Progenitor cell of endocrine pancreas (in vitro differentiated cells): Measurements from ENCODE around the gene MAPK14. TPM values are rescaled to one million over a fixed set of nuclear protein-coding genes. Genes with fewer than 3 reads are reported as not detected.

Experiments
- DNase-seq: peaks from one replicate; pipeline ENCODE4 v3.0.0; 2021; ENCODE audit warnings: low spot score; ENCODE audit not compliant: unreplicated experiment
- H3K27ac Mint-ChIP-seq: 2 replicates; pipeline ENCODE4 v1.8.0; 2021; ENCODE audit warnings: mild to moderate bottlenecking, moderate library complexity, mixed read lengths
- H3K27me3 Mint-ChIP-seq: 2 replicates; pipeline ENCODE4 v1.8.0; 2021; ENCODE audit warnings: mixed read lengths
- H3K36me3 Mint-ChIP-seq: 2 replicates; pipeline ENCODE4 v1.8.0; 2022; ENCODE audit warnings: mixed read lengths; ENCODE audit not compliant: insufficient read depth
- H3K4me1 Mint-ChIP-seq: 2 replicates; pipeline ENCODE4 v1.8.0; 2021; ENCODE audit warnings: low read depth, mixed read lengths
- H3K4me3 Mint-ChIP-seq: 2 replicates; pipeline ENCODE4 v1.8.0; 2021; ENCODE audit warnings: low read depth, mild to moderate bottlenecking, moderate library complexity, mixed read lengths
- H3K9me3 Mint-ChIP-seq: 2 replicates; pipeline ENCODE4 v1.8.0; 2021; ENCODE audit warnings: low read depth, mixed read lengths
- CTCF ChIP-seq: fragments of 200-600 bp; sonication (generic); IDR thresholded peaks from one replicate; pipeline ENCODE4 v1.5.0; 2021; ENCODE audit warnings: antibody characterized with exemption, mild to moderate bottlenecking; ENCODE audit not compliant: unreplicated experiment
- total RNA-seq: library from RNA; stranded (reverse); gene quantifications from 2 replicates; pipeline ENCODE4 v1.2.1, GENCODE V29; 2021

Gene MAPK14
- total RNA-seq, 1 donor from 2014 or later: 43.7 TPM

- Mint-ChIP-seq H3K4me1 (peaks cover 23% of the 10 kb centered on the region), H3K9me3 (no peaks in the 10 kb centered on the region), H3K4me3 (peak within 1 kb of the TSS; percentile 48), H3K36me3 (no peaks in the 10 kb centered on the region), H3K27me3 (peaks cover 17% of the 10 kb centered on the region), H3K27ac (no peak within 1 kb of the TSS)
- TF ChIP-seq CTCF: no peak
- DNase-seq: peak; percentile 10
These were observed 3.4 kb upstream of the MAPK14 start, which contains the start of gene SLC26A8 for GRCh38 chr6:36023996-36024795. TSS of gene SLC26A8 (minus strand) at chr6:36024641. CDS start at chr6:36019707, 4,934 bp downstream.

GRCh38 chr6:36025260-36025931, 2.2 kb upstream of the MAPK14 start:
- no peak for TF ChIP-seq CTCF
- no peaks in the 10 kb centered on the region for H3K36me3 Mint-ChIP-seq
- peaks cover 17% of the 10 kb centered on the region for H3K27me3 Mint-ChIP-seq
- peaks cover 30% of the 10 kb centered on the region for H3K4me1 Mint-ChIP-seq
- no peak for DNase-seq
- H3K27ac Mint-ChIP-seq: no peak overlapping the region
- H3K4me3 Mint-ChIP-seq: no peak overlapping the region
- H3K9me3 Mint-ChIP-seq: no peaks in the 10 kb centered on the region

GRCh38 chr6:36025932-36026327, 1.7 kb upstream of the MAPK14 start:
- H3K4me3 Mint-ChIP-seq: no peak overlapping the region
- peaks cover 17% of the 10 kb centered on the region for H3K27me3 Mint-ChIP-seq
- peaks cover 1% of the 10 kb centered on the region for H3K36me3 Mint-ChIP-seq
- TF ChIP-seq CTCF: no peak
- H3K27ac Mint-ChIP-seq: peak overlapping the region; percentile 81
- no peaks in the 10 kb centered on the region for H3K9me3 Mint-ChIP-seq
- DNase-seq: no peak
- H3K4me1 Mint-ChIP-seq: peaks cover 32% of the 10 kb centered on the region

GRCh38 chr6:36028088-36028876, 674 bp downstream of the MAPK14 start:
- Mint-ChIP-seq H3K4me1 (peaks cover 38% of the 10 kb centered on the region), H3K9me3 (no peaks in the 10 kb centered on the region), H3K27ac (peak overlapping the region; percentile 90), H3K27me3 (peaks cover 17% of the 10 kb centered on the region), H3K36me3 (peaks cover 1% of the 10 kb centered on the region), H3K4me3 (peak overlapping the region; percentile 85)
- DNase-seq: peak; percentile 30
- TF ChIP-seq CTCF: no peak

- Mint-ChIP-seq H3K36me3 (peaks cover 1% of the 10 kb centered on the region), H3K4me1 (peaks cover 37% of the 10 kb centered on the region), H3K9me3 (no peaks in the 10 kb centered on the region), H3K27me3 (peaks cover 13% of the 10 kb centered on the region), H3K27ac (peak overlapping the region; percentile 90), H3K4me3 (peak overlapping the region; percentile 85)
- no peak for TF ChIP-seq CTCF
- no peak for DNase-seq
These were observed 1.3 kb downstream of the MAPK14 start for GRCh38 chr6:36028877-36029324.
